GM08714 (cell line): ENCODE results near the gene TRIM31.

Experiments used
- H3K4me3 ChIP-seq: fragments of 200-500 bp; sonication (Bioruptor generic); 2 replicates; pipeline ENCODE4 v1.5.1; 2014; ENCODE audit warnings: mild to moderate bottlenecking, low read length, inconsistent platforms
- ZNF274 ChIP-seq: IDR thresholded peaks from 2 replicates; pipeline ENCODE4 v1.6.1; 2012; ENCODE audit warnings: mild to moderate bottlenecking, low read depth, low read length

TRIM31 gene, protein sequence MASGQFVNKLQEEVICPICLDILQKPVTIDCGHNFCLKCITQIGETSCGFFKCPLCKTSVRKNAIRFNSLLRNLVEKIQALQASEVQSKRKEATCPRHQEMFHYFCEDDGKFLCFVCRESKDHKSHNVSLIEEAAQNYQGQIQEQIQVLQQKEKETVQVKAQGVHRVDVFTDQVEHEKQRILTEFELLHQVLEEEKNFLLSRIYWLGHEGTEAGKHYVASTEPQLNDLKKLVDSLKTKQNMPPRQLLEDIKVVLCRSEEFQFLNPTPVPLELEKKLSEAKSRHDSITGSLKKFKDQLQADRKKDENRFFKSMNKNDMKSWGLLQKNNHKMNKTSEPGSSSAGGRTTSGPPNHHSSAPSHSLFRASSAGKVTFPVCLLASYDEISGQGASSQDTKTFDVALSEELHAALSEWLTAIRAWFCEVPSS

DNA sequence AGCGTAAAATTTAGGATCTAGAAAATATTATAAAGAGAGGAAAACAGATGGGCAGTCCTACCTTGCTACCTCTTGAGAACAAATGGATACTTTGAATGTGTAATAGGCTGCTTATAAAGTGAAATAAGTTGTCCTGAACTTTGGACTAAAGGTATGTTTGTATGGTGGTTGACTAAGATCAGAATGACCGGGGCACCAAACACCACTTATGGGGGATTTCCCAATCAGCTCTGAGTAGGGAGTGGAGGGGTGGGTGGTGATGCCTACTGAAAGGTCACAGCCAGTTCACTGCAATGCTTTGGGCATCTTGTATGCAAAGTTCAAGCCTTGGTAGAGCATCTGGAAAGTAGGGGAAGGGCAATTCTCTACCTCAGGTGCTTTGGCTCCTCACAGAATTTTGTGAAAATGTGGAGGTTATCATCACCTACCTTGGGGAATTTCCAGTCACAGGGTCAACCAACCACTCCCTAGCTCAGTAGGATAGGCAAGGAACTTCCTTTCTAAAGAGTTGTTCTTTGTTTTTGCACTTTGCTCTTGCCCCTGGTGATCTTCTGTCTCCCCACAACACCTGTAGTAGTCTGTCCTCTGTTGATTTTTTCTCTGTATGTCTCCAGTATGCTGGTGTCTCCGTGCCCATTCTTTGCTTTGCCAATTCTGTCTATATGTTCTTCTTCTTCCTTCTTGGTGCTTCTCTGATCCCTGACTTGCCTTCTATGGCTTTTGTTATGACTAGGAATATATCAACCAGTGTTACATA lies at the start of gene TRIM31:
TSS of gene TRIM31 (minus strand) at position 88 of the 757 bp plus-strand sequence. CDS start 285 bp downstream, outside the sequence.
- TF ChIP-seq ZNF274, result no peak
- H3K4me3 ChIP-seq, result no peak within 1 kb of the TSS

DNA sequence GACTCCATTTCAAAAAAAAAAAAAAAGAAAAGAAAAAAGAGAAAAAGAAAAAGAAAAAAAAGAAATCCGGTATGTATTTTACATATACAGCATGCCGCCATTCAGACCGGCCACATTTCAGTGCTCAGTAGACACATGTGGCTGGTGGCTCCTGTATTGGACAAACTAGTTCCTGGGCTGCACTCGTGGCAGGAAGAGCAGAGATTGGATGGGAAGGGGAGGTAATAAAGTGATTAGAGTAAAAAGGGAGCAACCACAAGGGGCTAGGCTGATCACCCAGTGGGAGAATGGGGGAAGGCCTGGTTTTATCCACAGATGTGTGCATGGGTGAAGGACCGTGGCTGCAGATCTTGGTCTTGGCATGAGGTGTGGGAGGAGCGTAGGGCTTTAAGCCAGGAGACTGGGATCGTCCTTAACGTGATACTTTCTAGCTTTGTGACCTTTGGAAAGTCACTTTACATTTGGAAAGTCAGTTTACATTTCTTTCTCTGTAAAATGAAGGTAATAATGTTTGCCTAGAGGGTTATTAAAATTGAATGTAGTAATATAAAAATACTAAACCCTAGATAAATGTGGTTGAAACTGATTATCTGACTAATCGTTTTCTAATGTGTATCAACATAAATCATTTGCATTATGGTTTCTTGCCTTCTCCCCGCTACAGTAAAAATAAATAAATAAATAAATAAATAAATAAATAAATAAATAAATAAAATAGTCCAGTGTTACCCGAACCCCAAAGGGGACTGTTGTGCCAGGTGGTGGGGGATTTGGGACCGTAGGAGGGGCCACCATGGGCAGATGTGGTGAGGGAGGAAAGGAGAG lies 49.6 kb upstream of the TRIM31 start:
- no peak for TF ChIP-seq ZNF274
- no peak overlapping the region for H3K4me3 ChIP-seq

DNA sequence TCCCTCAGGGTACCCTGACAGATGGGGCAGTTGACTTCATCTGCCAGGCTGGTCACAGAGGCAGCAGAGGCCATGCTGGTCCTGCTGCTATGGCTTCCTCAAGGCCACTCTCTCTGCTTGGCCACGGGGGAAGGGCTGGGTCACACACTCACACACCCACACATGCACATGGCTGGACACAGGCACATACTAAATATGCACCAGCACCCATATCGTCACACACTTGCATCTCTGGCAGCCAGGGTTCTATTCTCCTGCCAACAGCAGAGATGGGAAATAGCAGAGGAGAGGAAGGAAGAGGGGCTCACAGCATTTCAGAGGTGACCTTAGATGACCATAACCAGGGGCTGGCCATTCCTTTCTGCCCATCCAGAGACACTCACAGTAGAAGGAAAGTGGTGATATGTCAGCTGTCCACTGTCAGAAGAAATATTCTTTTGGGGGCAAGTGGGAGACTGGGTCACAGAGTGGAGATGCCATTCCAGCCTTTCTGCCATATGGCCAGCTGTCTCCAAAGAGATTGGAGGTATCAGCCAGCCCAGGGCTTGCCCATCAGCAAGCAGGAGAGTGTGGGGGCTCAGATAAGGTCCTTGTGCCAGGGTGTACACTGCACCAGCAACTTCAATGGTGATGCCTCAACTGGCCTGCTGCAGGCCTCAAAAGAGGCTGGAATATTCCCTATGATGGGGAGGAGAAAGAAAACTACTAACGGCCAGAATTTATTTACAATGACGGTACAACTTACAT lies 48.1 kb upstream of the TRIM31 start, which contains the start of gene TRIM10:
TSS of gene TRIM10 (minus strand) at position 427 of the 747 bp plus-strand sequence. CDS start at position 74, 353 bp downstream.
- TF ChIP-seq ZNF274, result no peak
- H3K4me3 ChIP-seq, result no peak within 1 kb of the TSS

DNA sequence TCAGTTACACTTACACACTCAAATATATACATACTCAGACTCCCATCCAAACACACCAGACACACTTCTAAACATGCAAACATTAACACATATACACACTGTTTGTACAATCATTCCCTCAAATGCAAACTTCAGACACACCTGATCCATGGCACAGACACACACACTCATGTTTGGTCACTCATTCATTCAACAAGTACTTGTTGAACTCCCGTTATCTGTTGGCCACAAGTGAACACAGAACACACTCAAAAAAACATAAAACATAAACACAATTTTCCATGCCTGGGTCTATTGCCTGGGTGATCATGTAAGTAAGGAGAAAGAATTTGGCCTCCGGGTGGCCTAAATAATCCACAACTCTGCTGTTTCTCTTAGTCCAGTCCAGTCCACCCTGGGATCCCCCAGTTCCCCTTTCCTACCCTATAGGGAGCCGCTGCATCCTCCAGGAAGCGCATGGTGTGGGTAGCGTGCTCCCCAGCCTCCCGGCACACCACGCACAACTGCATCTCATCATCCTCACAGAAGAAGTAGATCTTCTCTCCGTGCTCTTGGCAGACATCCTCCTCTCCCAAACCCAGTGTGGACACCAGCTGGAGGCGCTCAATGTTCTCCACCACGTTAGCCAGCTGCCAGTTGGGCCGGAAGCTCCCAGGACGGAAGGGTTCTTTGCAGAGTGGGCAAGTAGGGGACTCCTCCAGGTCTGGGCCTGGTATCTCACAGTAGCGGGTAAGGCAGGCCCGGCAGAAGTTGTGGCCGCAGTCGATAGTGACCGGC lies 47.3 kb upstream of the TRIM31 start:
- TF ChIP-seq ZNF274, result no peak
- H3K4me3 ChIP-seq, result no peak overlapping the region

DNA sequence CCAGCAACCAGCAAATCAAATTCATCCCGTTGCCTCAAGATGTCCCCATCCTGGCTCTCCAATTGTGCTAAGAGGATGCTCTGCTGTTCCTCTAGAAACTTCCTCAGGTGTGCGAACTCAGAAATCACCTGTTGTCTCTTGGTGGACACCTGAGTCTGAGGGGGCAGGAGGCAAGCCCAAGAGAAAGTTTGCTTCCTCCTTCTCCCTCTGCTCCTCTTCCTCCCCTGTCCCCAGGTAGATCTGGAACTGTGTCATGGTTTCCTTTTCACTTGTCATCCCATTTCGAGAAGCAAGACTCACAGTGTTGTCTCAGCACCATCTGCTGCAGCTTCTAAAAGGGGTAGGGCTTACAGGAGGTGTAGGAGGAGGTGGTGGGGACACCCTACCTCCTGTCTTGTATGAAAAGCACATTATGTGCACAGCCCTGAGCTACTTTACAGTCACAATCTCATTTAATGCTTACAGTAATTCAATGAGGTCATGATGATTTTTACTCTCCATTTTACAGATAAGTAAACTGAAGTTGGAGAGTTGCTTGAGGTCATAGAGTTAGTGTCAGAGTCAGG lies 45.7 kb upstream of the TRIM31 start:
- no peak for TF ChIP-seq ZNF274
- no peak overlapping the region for H3K4me3 ChIP-seq

DNA sequence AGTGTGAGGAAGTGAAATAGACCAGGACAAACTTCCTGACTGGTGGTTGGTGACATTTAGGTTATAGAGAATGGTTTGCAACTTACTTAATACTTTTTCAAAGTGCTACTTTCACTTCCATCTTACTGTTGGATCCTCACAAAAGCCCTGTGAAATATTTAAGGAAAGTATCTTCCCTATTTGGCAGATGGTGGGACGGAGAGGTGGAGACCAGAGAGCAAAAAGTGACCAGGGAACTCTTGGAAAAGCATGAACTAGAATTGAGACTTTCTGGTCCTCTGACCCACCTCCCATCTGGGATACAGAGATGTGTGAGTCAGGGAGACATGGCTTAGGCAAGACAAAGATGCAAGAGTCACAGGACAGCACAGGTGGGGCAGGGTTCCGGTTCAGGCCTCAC lies 45.1 kb upstream of the TRIM31 start:
- no peak for TF ChIP-seq ZNF274
- H3K4me3 ChIP-seq, result no peak overlapping the region

DNA sequence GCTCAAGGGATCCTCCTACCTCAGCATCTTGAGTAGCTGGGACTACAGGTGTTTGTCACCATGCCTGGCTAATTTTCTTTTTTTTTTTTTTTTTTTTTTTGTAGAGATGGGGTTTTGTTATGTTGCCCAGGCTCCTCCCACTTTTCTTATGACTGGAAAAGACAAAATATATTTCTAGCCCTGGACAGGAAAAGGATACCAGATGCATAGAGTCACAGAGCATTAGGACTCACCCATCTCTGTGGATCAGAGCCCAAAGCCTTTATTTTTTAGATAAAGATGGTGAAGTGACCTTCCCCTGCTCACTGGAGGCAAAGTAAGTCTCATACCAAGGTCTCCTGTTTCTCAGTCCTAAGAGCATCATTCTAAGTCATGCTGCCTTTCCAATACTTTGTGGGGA lies 44.7 kb upstream of the TRIM31 start:
- no peak overlapping the region for H3K4me3 ChIP-seq
- no peak for TF ChIP-seq ZNF274

DNA sequence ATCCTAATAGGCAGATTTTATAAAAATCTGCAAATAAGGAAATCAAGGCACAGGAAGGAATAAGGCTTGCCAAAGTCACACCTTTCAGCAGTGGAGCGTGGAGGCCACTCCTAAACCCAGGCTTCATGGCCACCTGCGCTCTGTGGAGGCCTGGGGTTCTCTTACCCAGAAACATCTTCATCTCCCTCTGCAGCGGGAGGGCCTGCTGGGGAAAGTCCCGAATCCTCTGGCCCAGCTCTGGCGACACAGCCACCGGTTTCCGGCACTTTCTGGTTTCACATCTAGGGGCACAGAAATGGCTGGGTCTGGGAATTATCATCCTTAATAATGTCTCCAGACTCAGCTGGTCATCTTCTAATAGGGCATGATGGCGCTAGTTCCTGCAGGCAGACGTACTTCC lies 43.9 kb upstream of the TRIM31 start:
- no peak for TF ChIP-seq ZNF274
- H3K4me3 ChIP-seq, result no peak overlapping the region

DNA sequence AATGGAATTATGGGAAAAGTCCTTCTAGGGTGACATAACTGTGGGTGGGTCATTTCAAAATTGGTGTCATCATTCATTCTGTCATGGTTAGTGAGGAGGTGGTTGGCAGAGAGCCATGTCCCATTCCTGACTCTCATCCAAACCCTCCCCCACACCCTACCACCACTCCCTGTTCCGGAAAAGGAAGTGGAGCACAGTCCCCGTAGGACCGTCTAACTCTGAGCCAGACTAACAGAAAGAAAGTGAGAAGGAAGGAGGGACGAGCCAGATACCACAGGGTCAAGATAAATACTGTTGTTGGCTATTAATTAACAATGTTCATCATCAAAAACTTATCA lies 43.3 kb upstream of the TRIM31 start:
- no peak overlapping the region for H3K4me3 ChIP-seq
- TF ChIP-seq ZNF274, result no peak

DNA sequence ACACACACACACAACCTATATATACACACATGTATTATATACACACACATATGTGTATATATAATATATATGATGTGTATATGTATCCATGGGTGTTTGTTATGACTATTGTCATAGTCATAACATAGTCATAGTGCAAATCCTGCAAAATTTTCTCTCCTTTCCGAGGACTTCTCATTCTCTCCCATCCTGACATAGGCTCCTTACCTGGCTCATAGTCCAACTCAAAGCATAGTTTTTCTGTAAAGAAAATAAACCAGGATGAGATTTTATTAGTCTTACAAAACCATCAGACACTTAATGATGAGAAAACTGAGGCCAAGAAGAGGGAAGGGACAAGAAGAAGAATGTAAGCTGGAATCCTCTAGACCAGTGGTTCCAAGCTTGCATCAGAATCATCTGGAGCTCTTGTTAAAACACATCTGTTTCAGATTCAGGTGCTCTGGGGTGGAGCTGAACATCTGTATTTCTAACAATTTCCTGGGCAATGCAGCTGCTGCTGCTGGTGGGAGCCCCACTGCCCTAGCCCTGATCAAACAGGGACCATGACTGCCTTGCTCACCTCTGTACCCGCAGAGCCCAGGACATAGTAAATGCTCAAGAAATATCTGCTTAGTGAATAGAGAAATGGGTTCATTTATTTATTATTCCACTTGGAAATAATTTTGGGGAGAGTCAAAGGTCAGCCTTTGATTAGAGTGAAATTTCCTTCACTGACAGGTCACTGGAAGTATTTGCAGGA lies 42.8 kb upstream of the TRIM31 start:
- H3K4me3 ChIP-seq, result no peak overlapping the region
- no peak for TF ChIP-seq ZNF274

DNA sequence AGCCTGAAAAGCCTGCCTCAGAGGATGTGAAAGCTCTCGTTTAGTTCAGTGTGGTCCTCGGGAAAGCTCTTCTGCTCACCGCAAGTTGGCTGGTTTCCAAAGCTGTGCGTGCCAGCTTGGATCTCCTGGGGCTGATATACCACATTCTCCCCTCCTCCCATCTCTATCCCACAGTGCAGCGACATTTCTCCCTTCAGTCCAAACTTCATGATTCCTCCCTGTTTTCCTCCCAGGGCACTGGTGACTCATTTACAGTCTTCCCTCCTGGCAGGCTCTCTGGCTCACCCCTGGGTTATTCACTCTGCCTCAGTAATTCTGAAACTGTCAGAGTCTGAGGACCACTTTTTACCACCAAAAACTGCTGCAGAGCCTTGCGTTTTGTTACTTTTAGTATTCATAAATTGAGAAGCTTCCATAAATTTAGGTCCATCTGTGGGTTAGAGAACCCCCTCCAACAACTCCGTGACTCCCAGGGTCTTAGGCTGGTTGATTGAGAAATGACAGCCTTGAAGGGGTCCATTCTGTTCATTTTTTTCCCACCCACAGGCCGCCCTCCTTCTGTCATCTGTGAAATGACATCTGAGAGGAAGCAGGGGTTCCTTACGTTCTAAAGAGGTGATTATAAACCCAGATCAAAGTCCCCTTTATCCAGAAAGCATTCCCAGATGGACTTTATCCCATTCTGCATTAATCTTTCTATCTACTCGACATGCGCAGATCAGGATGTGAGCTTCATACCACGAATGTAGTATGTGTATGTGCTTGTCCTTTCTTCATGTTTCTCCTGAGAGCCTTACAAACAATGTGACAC lies 42.0 kb upstream of the TRIM31 start:
- H3K4me3 ChIP-seq, result no peak overlapping the region
- no peak for TF ChIP-seq ZNF274
